AG04449 (cell line): Measurements from ENCODE around the gene CEBPG.

ENCODE experiments used
- CTCF ChIA-PET: fragments of 350-600 bp; formaldehyde crosslinking; extraction: SDS; loops from one replicate; lab custom pipeline; 2021; ENCODE audit warnings: antibody characterized with exemption; lab: Yijun Ruan, JAX
- POLR2A ChIA-PET: fragments of 400-600, 350-600 bp; formaldehyde crosslinking; extraction: SDS; loops from one replicate; lab custom pipeline; 2020; ENCODE audit warnings: antibody characterized with exemption, inconsistent platforms; lab: Yijun Ruan, JAX
- DNase-seq: peaks from one replicate; pipeline ENCODE4 v3.0.0-alpha.2; 2010; ENCODE audit warnings: low read depth, low spot score
- H3K4me3 ChIP-seq: 2 replicates; pipeline ENCODE4 v1.5.1; 2011; ENCODE audit warnings: low read depth, mild to moderate bottlenecking, control low read depth, low read length
- CTCF ChIP-seq: IDR thresholded peaks from one replicate; pipeline ENCODE4 v1.5.1; 2011; ENCODE audit warnings: mild to moderate bottlenecking, moderate library complexity, low read length, control low read depth, inconsistent platforms; ENCODE audit not compliant: insufficient read depth; ENCODE audit errors: missing control alignments

Gene CEBPG

GRCh38 chr19:33382006-33382405 lies 8.5 kb downstream of the CEBPG start:
- no peak for TF ChIP-seq CTCF
- DNase-seq: no peak
- POLR2A ChIA-PET: no interaction called here
- H3K4me3 ChIP-seq: no peak overlapping the region
- CTCF ChIA-PET: interaction anchor here (0.7 to 2.8 kb wide), 6 partner anchors 12 to 146 kb away, joined by 3 to 8 read pairs (median 5); no protein-coding TSS in a partner anchor

- H3K4me3 ChIP-seq: no peak overlapping the region
- ChIA-PET CTCF (interaction anchor here (1.5 to 3.1 kb wide), 2 partner anchors 9 to 22 kb away, joined by 3 to 17 read pairs; partner anchors contain the start of gene CEBPG), POLR2A (no interaction called here)
- no peak for TF ChIP-seq CTCF
- DNase-seq: no peak
Observed at GRCh38 chr19:33382982-33383381, 9.5 kb downstream of the CEBPG start.

GRCh38 chr19:33383720-33384292 lies 10.3 kb downstream of the CEBPG start:
- no peak for DNase-seq
- POLR2A ChIA-PET: no interaction called here
- H3K4me3 ChIP-seq: no peak overlapping the region
- CTCF ChIA-PET: interaction anchor here (0.7 to 3.1 kb wide), 4 partner anchors 10 to 22 kb away, joined by 3 to 17 read pairs (median 3); partner anchors contain the start of gene CEBPG
- no peak for TF ChIP-seq CTCF

- TF ChIP-seq CTCF: no peak
- DNase-seq: no peak
- ChIA-PET CTCF (interaction anchor here (1.0 to 3.1 kb wide), 5 partner anchors 8 to 143 kb away, joined by 3 to 17 read pairs (median 4); partner anchors contain the start of gene CEBPG), POLR2A (no interaction called here)
- H3K4me3 ChIP-seq: no peak overlapping the region
Observed at GRCh38 chr19:33384983-33385382, 11.5 kb downstream of the CEBPG start.

GRCh38 chr19:33385956-33386355 lies 12.4 kb downstream of the CEBPG start:
- CTCF ChIA-PET: interaction anchor here (0.6 to 3.1 kb wide), 6 partner anchors 8 to 657 kb away, joined by 3 to 17 read pairs (median 4); partner anchors contain the start of gene CEBPG
- H3K4me3 ChIP-seq: no peak overlapping the region
- TF ChIP-seq CTCF: no peak
- POLR2A ChIA-PET: no interaction called here
- DNase-seq: no peak

GRCh38 chr19:33386361-33386858 lies 12.9 kb downstream of the CEBPG start:
- ChIA-PET CTCF (interaction anchor here (0.6 to 1.7 kb wide), 4 partner anchors 7 to 657 kb away, joined by 3 to 5 read pairs (median 4); no protein-coding TSS in a partner anchor), POLR2A (no interaction called here)
- DNase-seq: no peak
- TF ChIP-seq CTCF: no peak
- no peak overlapping the region for H3K4me3 ChIP-seq
